Measurements from ENCODE around the gene COX7A2. TPM values are rescaled to one million over a fixed set of nuclear protein-coding genes. Genes with fewer than 3 reads are reported as not detected.

COX7A2 gene
- total and polyA plus RNA-seq, 5 experiments from 2014 or later = 198 to 1,025 (median 788) TPM

- H3K36me3 Mint-ChIP-seq = peaks cover 0 to 43% (median 8%) of the 10 kb centered on the region in 3 donors
- H3K27ac Mint-ChIP-seq = peak overlapping the region in 1 of 10 donors; percentile 5
- DNase-seq (peak in 3 of 10 donors; percentile 36 to 47 (median 36)), ATAC-seq (peak; percentile 63)
- H3K9me3 Mint-ChIP-seq = no peaks in the 10 kb centered on the region
- peaks cover 11 to 42% (median 34%) of the 10 kb centered on the region in 4 donors for H3K4me1 Mint-ChIP-seq
- peak overlapping the region in 1 of 10 donors; percentile 22 for H3K4me3 Mint-ChIP-seq
- no peaks in the 10 kb centered on the region for H3K27me3 Mint-ChIP-seq
- POLR2A ChIA-PET = no interaction called here
Measured at GRCh38 chr6:75266716-75267291, 23.2 kb upstream of the COX7A2 start.

GRCh38 chr6:75263401-75263750 lies 19.8 kb upstream of the COX7A2 start:
- Mint-ChIP-seq H3K36me3 (peaks cover 0 to 66% (median 8%) of the 10 kb centered on the region in 3 donors), H3K27me3 (no peaks in the 10 kb centered on the region), H3K27ac (peak overlapping the region in 2 of 10 donors; percentile 8 to 31), H3K9me3 (no peaks in the 10 kb centered on the region), H3K4me3 (no peak overlapping the region), H3K4me1 (peaks cover 6 to 17% (median 10%) of the 10 kb centered on the region in 4 donors)
- POLR2A ChIA-PET = no interaction called here
- DNase-seq (no peak), ATAC-seq (no peak)

DNA sequence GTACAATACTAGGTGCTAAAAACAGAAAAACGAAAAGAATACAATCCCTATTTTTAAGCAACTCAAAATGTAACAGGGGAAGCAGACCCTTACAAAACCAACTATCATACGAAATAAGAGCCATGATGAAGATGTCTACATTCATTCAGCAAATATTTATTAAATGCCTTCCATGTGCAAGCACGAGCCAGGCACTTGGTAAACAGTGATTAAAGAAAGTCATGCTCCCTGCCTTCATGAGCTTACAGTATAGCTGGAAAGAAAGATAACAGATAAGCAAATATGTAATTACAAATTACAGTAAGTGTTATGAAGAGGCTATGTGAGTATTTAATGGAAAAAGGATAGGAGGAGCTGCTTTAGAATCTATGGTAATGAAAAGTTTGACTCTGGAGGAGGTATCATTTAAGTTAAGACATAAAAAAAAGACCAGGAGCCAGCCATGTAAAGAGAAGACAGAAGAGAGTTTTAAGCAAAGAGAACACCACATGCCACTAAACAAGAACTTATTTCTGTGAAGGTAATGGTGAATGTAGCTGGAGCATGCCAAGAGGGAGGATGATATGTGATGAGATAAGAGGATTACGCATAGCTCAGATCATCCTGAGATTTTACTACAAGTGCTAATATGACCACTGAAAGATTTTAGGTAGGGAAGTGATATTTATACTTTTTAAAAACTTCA lies 19.3 kb upstream of the COX7A2 start:
- DNase-seq (no peak), ATAC-seq (no peak)
- POLR2A ChIA-PET = no interaction called here
- Mint-ChIP-seq H3K4me3 (no peak overlapping the region), H3K27ac (peak overlapping the region in 1 of 10 donors; percentile 31), H3K27me3 (no peaks in the 10 kb centered on the region), H3K4me1 (peaks cover 6 to 14% (median 6%) of the 10 kb centered on the region in 4 donors), H3K36me3 (peaks cover 0 to 70% (median 8%) of the 10 kb centered on the region in 3 donors), H3K9me3 (no peaks in the 10 kb centered on the region)

- peaks cover 0 to 6% (median 2%) of the 10 kb centered on the region in 4 donors for H3K4me1 Mint-ChIP-seq
- H3K27ac Mint-ChIP-seq = no peak overlapping the region
- ATAC-seq (no peak), DNase-seq (no peak)
- H3K36me3 Mint-ChIP-seq = peaks cover 0 to 80% (median 13%) of the 10 kb centered on the region in 3 donors
- POLR2A ChIA-PET = interaction anchor here (0.5 kb wide), 1 partner anchor 136 kb away, joined by 3 read pairs; no protein-coding TSS in a partner anchor
- H3K9me3 Mint-ChIP-seq = no peaks in the 10 kb centered on the region
- no peak overlapping the region for H3K4me3 Mint-ChIP-seq
- no peaks in the 10 kb centered on the region for H3K27me3 Mint-ChIP-seq
Measured at GRCh38 chr6:75261299-75261698, 17.7 kb upstream of the COX7A2 start.

DNA sequence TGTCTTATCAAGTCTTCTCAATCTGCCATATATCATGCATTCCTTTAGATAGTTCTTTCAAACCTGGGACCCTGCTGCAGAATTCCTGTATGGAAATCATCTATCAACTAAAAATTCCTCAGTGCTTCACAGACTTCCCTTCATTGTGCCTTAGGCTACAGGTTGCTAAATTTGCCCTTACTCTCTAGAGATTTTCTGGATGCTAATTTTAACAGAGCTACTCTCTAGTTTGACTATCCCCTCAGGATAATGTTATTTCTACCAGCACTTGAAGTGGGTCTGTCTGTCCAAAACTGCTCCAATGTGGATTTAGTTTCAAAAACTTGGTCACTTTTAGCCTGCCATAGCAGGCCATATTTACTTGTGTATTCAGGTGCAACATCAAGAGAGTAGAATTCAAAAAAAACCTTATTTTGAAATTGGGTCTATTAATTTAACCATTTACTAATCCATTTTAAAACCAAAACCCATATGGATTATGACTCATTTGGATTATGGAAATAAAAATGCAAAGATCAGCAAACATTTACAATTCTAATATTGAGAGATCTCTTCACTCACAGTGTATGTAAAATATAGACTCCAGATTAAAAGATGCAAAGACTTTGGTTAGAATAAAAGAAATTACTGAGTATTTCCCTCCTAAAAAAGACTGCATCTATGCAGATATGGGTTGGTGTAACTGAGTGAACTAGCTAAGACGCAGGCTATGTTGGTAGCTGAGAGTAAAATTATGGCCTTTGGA lies 13.9 kb upstream of the COX7A2 start:
- peaks cover 0 to 78% (median 12%) of the 10 kb centered on the region in 3 donors for H3K36me3 Mint-ChIP-seq
- H3K27me3 Mint-ChIP-seq = no peaks in the 10 kb centered on the region
- POLR2A ChIA-PET = interaction anchor here (1.5 kb wide), 1 partner anchor 10 kb away, joined by 3 read pairs; no protein-coding TSS in a partner anchor
- peaks cover 0 to 2% (median 0%) of the 10 kb centered on the region in 4 donors for H3K4me1 Mint-ChIP-seq
- DNase-seq (no peak), ATAC-seq (no peak)
- no peak overlapping the region for H3K27ac Mint-ChIP-seq
- H3K9me3 Mint-ChIP-seq = no peaks in the 10 kb centered on the region
- H3K4me3 Mint-ChIP-seq = no peak overlapping the region

- POLR2A ChIA-PET = interaction anchor here (0.8 to 1.1 kb wide), 2 partner anchors 10 to 352 kb away, joined by 3 to 4 read pairs; no protein-coding TSS in a partner anchor
- H3K27ac Mint-ChIP-seq = no peak overlapping the region
- H3K9me3 Mint-ChIP-seq = peaks cover 0 to 2% (median 0%) of the 10 kb centered on the region in 9 donors
- DNase-seq = no peak
- ATAC-seq = no peak
- no peak overlapping the region for H3K4me3 Mint-ChIP-seq
- peaks cover 0 to 17% (median 0%) of the 10 kb centered on the region in 3 donors for H3K36me3 Mint-ChIP-seq
- peaks cover 0 to 3% (median 0%) of the 10 kb centered on the region in 4 donors for H3K4me1 Mint-ChIP-seq
- peaks cover 0 to 12% (median 0%) of the 10 kb centered on the region in 5 donors for H3K27me3 Mint-ChIP-seq
Measured at GRCh38 chr6:75250552-75250951, 7.0 kb upstream of the COX7A2 start.

DNA sequence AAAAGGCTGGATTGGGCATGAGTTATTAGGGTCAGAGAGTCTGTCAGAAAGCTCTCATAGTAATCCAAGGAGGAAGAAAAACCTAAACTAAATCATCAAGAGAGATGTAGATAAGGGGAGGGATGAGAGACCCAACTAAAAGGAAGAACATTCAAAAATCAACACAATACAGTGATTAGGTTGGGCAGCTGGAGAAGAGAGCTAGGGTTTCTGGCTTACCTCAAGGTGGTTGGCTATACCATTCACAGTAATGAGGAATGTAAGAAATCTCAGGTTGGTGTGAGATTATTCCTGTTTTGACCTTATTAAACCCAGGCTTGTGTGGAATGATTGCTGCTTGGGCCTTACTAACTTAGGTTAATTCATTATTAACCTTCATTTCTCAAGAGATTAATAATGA lies 6.2 kb upstream of the COX7A2 start:
- no peak for ATAC-seq
- H3K27ac Mint-ChIP-seq = peak overlapping the region in 1 of 10 donors; percentile 75

DNA sequence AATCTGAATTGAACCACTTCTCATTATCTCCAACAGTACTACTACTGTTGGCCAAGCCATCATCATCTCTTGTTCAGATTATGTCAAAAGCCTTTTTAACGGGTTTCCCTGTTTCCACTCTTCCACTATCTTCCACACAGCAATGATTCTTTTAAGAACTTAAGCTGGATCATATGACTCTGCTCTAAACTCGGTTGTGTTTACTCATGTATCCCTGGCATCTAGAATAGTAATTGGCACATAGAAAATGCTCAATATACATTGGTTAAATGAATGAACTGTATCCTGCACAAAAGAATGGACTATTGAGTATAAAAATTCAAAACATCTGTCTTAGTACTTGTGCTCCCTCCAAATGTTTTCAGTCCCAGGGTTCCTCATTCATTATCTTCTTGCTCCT lies 2.8 kb upstream of the COX7A2 start:
- H3K27me3 Mint-ChIP-seq = peaks cover 0 to 18% (median 0%) of the 10 kb centered on the region in 5 donors
- POLR2A ChIA-PET = no interaction called here
- no peak for DNase-seq
- peaks cover 0 to 5% (median 0%) of the 10 kb centered on the region in 3 donors for H3K36me3 Mint-ChIP-seq
- peaks cover 0 to 2% (median 0%) of the 10 kb centered on the region in 9 donors for H3K9me3 Mint-ChIP-seq
- no peak for ATAC-seq
- peaks cover 7 to 21% (median 18%) of the 10 kb centered on the region in 4 donors for H3K4me1 Mint-ChIP-seq
- peak overlapping the region in 2 of 10 donors; percentile 21 to 38 for H3K27ac Mint-ChIP-seq
- H3K4me3 Mint-ChIP-seq = peak overlapping the region in 1 of 10 donors; percentile 16

More for the DNA sequence above, 6.2 kb upstream of the COX7A2 start:
- Mint-ChIP-seq H3K4me1 (peaks cover 0 to 4% (median 0%) of the 10 kb centered on the region in 4 donors), H3K36me3 (peaks cover 0 to 13% (median 0%) of the 10 kb centered on the region in 3 donors), H3K9me3 (peaks cover 0 to 2% (median 0%) of the 10 kb centered on the region in 9 donors), H3K27me3 (peaks cover 0 to 17% (median 0%) of the 10 kb centered on the region in 5 donors), H3K4me3 (no peak overlapping the region)
- DNase-seq = no peak
- POLR2A ChIA-PET = interaction anchor here (0.8 to 1.1 kb wide), 2 partner anchors 11 to 353 kb away, joined by 3 to 4 read pairs; no protein-coding TSS in a partner anchor

GRCh38 chr6:75244063-75244584 lies 523 bp upstream of the COX7A2 start:
- Mint-ChIP-seq H3K4me3 (peak overlapping the region; percentile 96 to 100 (median 98)), H3K36me3 (peaks cover 0 to 23% (median 7%) of the 10 kb centered on the region in 3 donors), H3K4me1 (peaks cover 6 to 39% (median 29%) of the 10 kb centered on the region in 4 donors), H3K27ac (peak overlapping the region; percentile 96 to 99 (median 99)), H3K9me3 (peaks cover 0 to 2% (median 0%) of the 10 kb centered on the region in 9 donors), H3K27me3 (peaks cover 0 to 18% (median 0%) of the 10 kb centered on the region in 5 donors)
- POLR2A ChIA-PET = interaction anchor here (0.9 to 3.1 kb wide), 6 partner anchors 11 to 1590 kb away, joined by 4 to 30 read pairs (median 8); partner anchors contain the start of genes SENP6, SLC17A5 and TMEM30A
- DNase-seq = no peak
- ATAC-seq = peak in 1 of 2 donors; percentile 29

DNA sequence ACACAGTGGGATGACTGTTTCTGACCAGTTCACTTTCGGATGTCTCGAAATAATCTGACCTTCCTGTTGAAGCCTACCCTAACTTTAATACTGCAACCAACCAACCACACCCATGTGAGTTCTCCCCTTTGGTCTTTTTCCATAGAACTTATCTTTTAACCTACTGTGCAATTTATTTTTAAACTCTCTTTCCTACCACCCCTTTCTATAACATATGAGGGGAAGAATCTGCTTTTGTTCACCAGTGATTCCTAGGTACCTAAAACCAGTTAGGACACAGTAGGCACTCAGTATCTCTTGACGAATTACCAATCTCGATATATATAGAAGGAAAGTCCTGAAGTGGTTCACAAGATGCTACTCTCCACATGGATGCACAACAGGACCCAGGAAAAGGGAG lies 7.0 kb downstream of the COX7A2 start:
- POLR2A ChIA-PET = interaction anchor here (0.6 kb wide), 1 partner anchor 49 kb away, joined by 5 read pairs; no protein-coding TSS in a partner anchor
- ATAC-seq (no peak), DNase-seq (no peak)
- no peak overlapping the region for H3K27ac Mint-ChIP-seq
- peaks cover 2 to 21% (median 19%) of the 10 kb centered on the region in 4 donors for H3K4me1 Mint-ChIP-seq
- H3K9me3 Mint-ChIP-seq = no peaks in the 10 kb centered on the region
- H3K36me3 Mint-ChIP-seq = peaks cover 4 to 51% (median 10%) of the 10 kb centered on the region in 3 donors
- no peaks in the 10 kb centered on the region for H3K27me3 Mint-ChIP-seq
- H3K4me3 Mint-ChIP-seq = no peak overlapping the region

GRCh38 chr6:75235271-75235670 lies 8.3 kb downstream of the COX7A2 start:
- ATAC-seq (no peak), DNase-seq (no peak)
- Mint-ChIP-seq H3K9me3 (no peaks in the 10 kb centered on the region), H3K4me3 (no peak overlapping the region), H3K4me1 (peaks cover 0 to 11% (median 10%) of the 10 kb centered on the region in 4 donors), H3K27me3 (no peaks in the 10 kb centered on the region), H3K27ac (peak overlapping the region in 4 of 10 donors; percentile 68 to 83 (median 70)), H3K36me3 (peaks cover 4 to 42% (median 10%) of the 10 kb centered on the region in 3 donors)
- POLR2A ChIA-PET = no interaction called here
